ENCODE data around the gene MRPS6. TPM values are rescaled to one million over a fixed set of nuclear protein-coding genes. Genes with fewer than 3 reads are reported as not detected.
A peak's percentile ranks its signal among the peaks of the same experiment; 100 is the strongest.

MRPS6 gene
- total and polyA plus RNA-seq, 12 donors: 25.4 to 135 (median 83.6) TPM

GRCh38 chr21:34180407-34180806 lies 107.0 kb downstream of the MRPS6 start:
- H3K27me3 ChIP-seq: no peaks in the 10 kb centered on the region
- H3K36me3 ChIP-seq (replicated peaks in 1 of 2): no peaks in the 10 kb centered on the region
- DNase-seq: no peak
- peaks cover 0 to 7% of the 10 kb centered on the region in 2 donors for H3K4me1 ChIP-seq (replicated peaks in 1 of 2)
- H3K4me3 ChIP-seq: no peak overlapping the region
- no peaks in the 10 kb centered on the region for H3K9me3 ChIP-seq (replicated peaks in 1 of 3)
- no peak for TF ChIP-seq POLR2A (IDR thresholded peaks at IDR 0.05)
- 58 to 68% (median 64%) methylated on average over 3 of the region's 3 CpGs for WGBS, 4 donors
- peak overlapping the region in 1 of 5 donors; percentile 68 for H3K27ac ChIP-seq
- intact Hi-C loops (cut with DNase I): no loop called here

DNA sequence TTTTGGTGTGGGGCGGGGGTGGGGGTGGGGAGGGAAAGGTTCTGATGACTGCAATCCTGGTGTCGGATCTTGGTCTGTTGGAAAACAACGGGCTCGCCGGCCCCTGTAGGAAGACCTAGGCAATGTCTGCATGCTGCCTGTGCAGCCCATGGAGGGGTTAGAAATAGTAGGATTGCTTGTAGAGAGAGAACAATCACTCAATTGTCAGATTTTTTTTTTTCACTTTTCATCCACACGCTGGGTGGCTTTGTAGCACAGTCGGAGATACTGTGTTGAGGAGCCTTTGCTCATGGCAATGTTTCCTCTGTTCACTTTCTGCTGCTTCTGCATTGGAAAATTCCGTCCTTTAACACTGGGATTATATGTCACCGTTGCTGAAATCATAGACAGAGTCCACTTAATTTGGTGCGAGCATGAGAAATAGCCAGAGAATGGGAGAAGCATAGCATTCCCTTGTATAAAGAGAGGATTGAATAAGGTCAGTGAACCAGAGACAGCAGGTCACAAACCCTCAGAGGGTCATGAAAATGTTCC lies 107.5 kb downstream of the MRPS6 start:
- Histone ChIP-seq H3K36me3 (replicated peaks in 1 of 2) (no peaks in the 10 kb centered on the region), H3K4me3 (no peak overlapping the region), H3K9me3 (replicated peaks in 1 of 3) (no peaks in the 10 kb centered on the region), H3K27me3 (no peaks in the 10 kb centered on the region), H3K4me1 (replicated peaks in 1 of 2) (peaks cover 1 to 7% of the 10 kb centered on the region in 2 donors), H3K27ac (peak overlapping the region in 2 of 5 donors; percentile 42 to 68)
- TF ChIP-seq CTCF (IDR thresholded peaks at IDR 0.05) (no peak), POLR2A (IDR thresholded peaks at IDR 0.05) (no peak)
- no peak for DNase-seq
- 67 to 72% (median 70%) methylated on average over 8 to 10 of the region's 10 CpGs for WGBS, 4 donors
- intact Hi-C loops (cut with DNase I): no loop called here

DNA sequence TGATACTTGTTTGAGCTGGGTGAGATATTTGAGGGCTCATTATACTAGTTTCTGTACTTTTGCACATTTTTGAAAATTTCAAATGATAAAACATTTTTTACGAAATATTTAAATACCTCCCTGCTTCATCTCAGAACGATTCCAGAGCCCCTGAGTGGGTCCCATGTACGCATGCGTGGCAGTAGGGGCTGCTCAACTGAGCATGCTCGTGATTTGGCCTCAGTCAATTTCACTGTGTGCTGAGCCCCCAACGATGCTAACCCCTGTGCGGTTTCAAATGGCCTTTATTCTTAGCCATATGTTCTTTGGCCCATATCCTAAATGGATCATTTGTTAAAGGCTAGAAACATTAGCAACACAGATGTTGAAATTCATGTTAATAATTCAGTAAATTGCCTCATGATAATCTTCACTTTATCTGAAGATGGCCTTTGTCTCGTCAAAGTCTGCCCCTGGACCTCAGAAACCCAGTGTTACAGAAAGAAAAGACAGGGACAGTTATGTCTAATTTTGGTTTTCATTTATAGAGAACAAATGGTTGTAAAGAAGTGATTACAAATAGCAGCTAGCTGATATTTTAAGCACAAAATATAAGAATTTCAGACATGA lies 108.2 kb downstream of the MRPS6 start:
- Histone ChIP-seq H3K4me1 (replicated peaks in 1 of 2) (peaks cover 7 to 10% of the 10 kb centered on the region in 2 donors), H3K36me3 (replicated peaks in 1 of 2) (no peaks in the 10 kb centered on the region), H3K9me3 (replicated peaks in 1 of 3) (no peaks in the 10 kb centered on the region), H3K4me3 (no peak overlapping the region), H3K27me3 (no peaks in the 10 kb centered on the region), H3K27ac (peak overlapping the region in 2 of 5 donors; percentile 42 to 46)
- no peak for DNase-seq
- WGBS, 4 donors: 71 to 79% (median 75%) methylated on average over 8 of the region's 8 CpGs
- intact Hi-C loops (cut with DNase I): no loop called here
- TF ChIP-seq CTCF (IDR thresholded peaks at IDR 0.05) (no peak), POLR2A (IDR thresholded peaks at IDR 0.05) (no peak)

- Histone ChIP-seq H3K27ac (no peak overlapping the region), H3K27me3 (no peaks in the 10 kb centered on the region), H3K4me3 (no peak overlapping the region), H3K4me1 (replicated peaks in 1 of 2) (peaks cover 7 to 10% of the 10 kb centered on the region in 2 donors), H3K9me3 (replicated peaks in 1 of 3) (no peaks in the 10 kb centered on the region), H3K36me3 (replicated peaks in 1 of 2) (no peaks in the 10 kb centered on the region)
- no peak for TF ChIP-seq CTCF (IDR thresholded peaks at IDR 0.05)
- TF ChIP-seq POLR2A (IDR thresholded peaks at IDR 0.05): no peak
- intact Hi-C loops (cut with DNase I): no loop called here
- no peak for DNase-seq
- WGBS, 4 donors: 92 to 98% (median 97%) methylated on average over 3 of the region's 3 CpGs
Measured at GRCh38 chr21:34182436-34182835, 109.1 kb downstream of the MRPS6 start.
